ENCODE data around the gene PCGF6. TPM values are rescaled to one million over a fixed set of nuclear protein-coding genes. Genes with fewer than 3 reads are reported as not detected.

The PCGF6 gene
- total RNA-seq, 2 donors from 2014 or later: 7.0 to 13.8 TPM

GRCh38 chr10:103394180-103394579, 43.2 kb upstream of the PCGF6 start:
- Histone ChIP-seq H3K27me3 (replicated peaks; ENCODE audit: insufficient read depth) (no peaks in the 10 kb centered on the region), H3K36me3 (peaks cover 17% of the 10 kb centered on the region), H3K27ac (no peak overlapping the region), H3K4me1 (ENCODE audit: control insufficient read depth in 1 of 2, low read depth in 2 of 2) (peaks cover 24 to 40% of the 10 kb centered on the region in 2 donors), H3K4me3 (no peak overlapping the region), H3K9me3 (no peaks in the 10 kb centered on the region)
- ATAC-seq (ENCODE audit: insufficient number of reproducible peaks, low FRiP score, low read depth): no peak
- DNase-seq (ENCODE audit: low spot score): no peak
- no peak for TF ChIP-seq CTCF (IDR thresholded peaks at IDR 0.05)

GRCh38 chr10:103382769-103383168, 31.8 kb upstream of the PCGF6 start:
- TF ChIP-seq CTCF (IDR thresholded peaks at IDR 0.05): no peak
- Histone ChIP-seq H3K27ac (no peak overlapping the region), H3K4me3 (no peak overlapping the region), H3K9me3 (no peaks in the 10 kb centered on the region), H3K27me3 (replicated peaks; ENCODE audit: insufficient read depth) (no peaks in the 10 kb centered on the region), H3K4me1 (ENCODE audit: control insufficient read depth in 1 of 2, low read depth in 2 of 2) (no peaks in the 10 kb centered on the region), H3K36me3 (peaks cover 24% of the 10 kb centered on the region)
- DNase-seq (ENCODE audit: low spot score) (no peak), ATAC-seq (ENCODE audit: insufficient number of reproducible peaks, low FRiP score, low read depth) (no peak)

GRCh38 chr10:103374263-103374662, 23.3 kb upstream of the PCGF6 start:
- H3K4me3 ChIP-seq: no peak overlapping the region
- H3K4me1 ChIP-seq (ENCODE audit: control insufficient read depth in 1 of 2, low read depth in 2 of 2): peaks cover 3% of the 10 kb centered on the region in 2 donors
- ATAC-seq (ENCODE audit: insufficient number of reproducible peaks, low FRiP score, low read depth) (no peak), DNase-seq (ENCODE audit: low spot score) (no peak)
- no peak for TF ChIP-seq CTCF (IDR thresholded peaks at IDR 0.05)
- peaks cover 9% of the 10 kb centered on the region for H3K36me3 ChIP-seq
- H3K27ac ChIP-seq: no peak overlapping the region
- H3K27me3 ChIP-seq (replicated peaks; ENCODE audit: insufficient read depth): no peaks in the 10 kb centered on the region
- no peaks in the 10 kb centered on the region for H3K9me3 ChIP-seq

- Histone ChIP-seq H3K4me3 (no peak overlapping the region), H3K9me3 (no peaks in the 10 kb centered on the region), H3K27me3 (replicated peaks; ENCODE audit: insufficient read depth) (no peaks in the 10 kb centered on the region), H3K4me1 (ENCODE audit: control insufficient read depth in 1 of 2, low read depth in 2 of 2) (peaks cover 7 to 8% of the 10 kb centered on the region in 2 donors), H3K27ac (no peak overlapping the region), H3K36me3 (peaks cover 9% of the 10 kb centered on the region)
- DNase-seq (ENCODE audit: low spot score) (no peak), ATAC-seq (ENCODE audit: insufficient number of reproducible peaks, low FRiP score, low read depth) (no peak)
- TF ChIP-seq CTCF (IDR thresholded peaks at IDR 0.05): no peak
Observed at GRCh38 chr10:103373544-103373943, 22.6 kb upstream of the PCGF6 start.

- TF ChIP-seq CTCF (IDR thresholded peaks at IDR 0.05): no peak
- Histone ChIP-seq H3K4me3 (peak within 1 kb of the TSS; percentile 84), H3K4me1 (ENCODE audit: control insufficient read depth in 1 of 2, low read depth in 2 of 2) (peaks cover 7 to 8% of the 10 kb centered on the region in 2 donors), H3K9me3 (no peaks in the 10 kb centered on the region), H3K27me3 (replicated peaks; ENCODE audit: insufficient read depth) (no peaks in the 10 kb centered on the region), H3K27ac (peak within 1 kb of the TSS; percentile 67 to 80), H3K36me3 (no peaks in the 10 kb centered on the region)
- ATAC-seq (ENCODE audit: insufficient number of reproducible peaks, low FRiP score, low read depth) (peak; percentile 81), DNase-seq (ENCODE audit: low spot score) (peak; percentile 76)
Observed at GRCh38 chr10:103367782-103368518, 17.0 kb upstream of the PCGF6 start, which contains the start of gene TAF5. TAF5 (plus strand) TSS chr10:103367976; CDS start chr10:103367990, 14 bp downstream.
